DOHH2 (cell line): Measurements from ENCODE around the gene G6PC2.
A peak's percentile ranks its signal among the peaks of the same experiment; 100 is the strongest.

Experiments
- H3F3A ChIP-seq: fragments of 200-600 bp; sonication (generic), shearing (Covaris generic); 2 replicates; pipeline ENCODE4 v1.6.0; 2016; ENCODE audit warnings: antibody characterized with exemption, mild to moderate bottlenecking; ENCODE audit not compliant: control insufficient read depth, insufficient read depth
- H3K27ac ChIP-seq: fragments of 200-600 bp; sonication (generic); 2 replicates; pipeline ENCODE4 v1.5.1; 2014; ENCODE audit warnings: low read depth, mild to moderate bottlenecking, low read length, moderate library complexity
- H3K27me3 ChIP-seq: fragments of 200-600 bp; sonication (generic); 2 replicates; pipeline ENCODE4 v1.6.1; 2014; ENCODE audit warnings: mild to moderate bottlenecking, low read length, mixed read lengths; ENCODE audit not compliant: control insufficient read depth
- H3K36me3 ChIP-seq: fragments of 200-600 bp; sonication (generic); 2 replicates; pipeline ENCODE4 v1.6.1; 2014; ENCODE audit warnings: mild to moderate bottlenecking, low read length, moderate library complexity, mixed read lengths; ENCODE audit not compliant: control insufficient read depth
- H3K4me1 ChIP-seq: fragments of 200-600 bp; sonication (generic); 2 replicates; pipeline ENCODE4 v1.6.1; 2014; ENCODE audit warnings: mild to moderate bottlenecking, low read length, mixed read lengths; ENCODE audit not compliant: control insufficient read depth
- H3K4me2 ChIP-seq: fragments of 200-600 bp; sonication (generic); 2 replicates; pipeline ENCODE4 v1.6.0; 2014; ENCODE audit warnings: mild to moderate bottlenecking, low read length, moderate library complexity
- H3K4me3 ChIP-seq: fragments of 200-600 bp; sonication (generic); 2 replicates; pipeline ENCODE4 v1.5.1; 2014; ENCODE audit warnings: mild to moderate bottlenecking, low read length, mixed read lengths
- H3K79me2 ChIP-seq: fragments of 200-600 bp; sonication (generic); 2 replicates; pipeline ENCODE4 v1.6.1; 2014; ENCODE audit warnings: mild to moderate bottlenecking, low read length, mixed read lengths; ENCODE audit not compliant: control insufficient read depth
- H3K9me2 ChIP-seq: fragments of 200-600 bp; sonication (generic); replicated peaks from 2 replicates; pipeline ENCODE4 v1.6.1; 2014; ENCODE audit warnings: mild to moderate bottlenecking, low read length, mixed read lengths; ENCODE audit not compliant: control insufficient read depth
- H3K9me3 ChIP-seq: fragments of 200-600 bp; sonication (generic); 2 replicates; pipeline ENCODE4 v1.6.1; 2014; ENCODE audit warnings: antibody characterized with exemption, low read length, mixed read lengths; ENCODE audit not compliant: control insufficient read depth, insufficient read depth
- H4K20me1 ChIP-seq: fragments of 200-600 bp; sonication (generic); 2 replicates; pipeline ENCODE4 v1.6.0; 2014; ENCODE audit warnings: low read depth, mild to moderate bottlenecking, antibody characterized with exemption, low read length, moderate library complexity; ENCODE audit not compliant: control insufficient read depth, insufficient read depth
- CTCF ChIP-seq: fragments of 200-600 bp; sonication (generic); IDR thresholded peaks from one replicate; pipeline ENCODE4 v1.5.1; 2014; ENCODE audit warnings: antibody characterized with exemption, mild to moderate bottlenecking, low read depth, low read length; ENCODE audit not compliant: poor library complexity, severe bottlenecking
- EZH2phosphoT487 ChIP-seq: fragments of 200-600 bp; sonication (generic); IDR thresholded peaks from 2 replicates; pipeline ENCODE4 v1.6.1; 2017; ENCODE audit warnings: borderline replicate concordance, mild to moderate bottlenecking, antibody characterized with exemption, low read length, moderate library complexity, mixed read lengths

Gene G6PC2

GRCh38 chr2:168920504-168921157 lies 19.5 kb downstream of the G6PC2 start:
- Histone ChIP-seq H3K79me2 (no peaks in the 10 kb centered on the region), H3K4me2 (no peak overlapping the region), H3K36me3 (no peaks in the 10 kb centered on the region), H3K27me3 (0 out of 2 replicates have a peak, but pooled peaks cover 9% of the 10 kb centered on the region), H3F3A (no peaks in the 10 kb centered on the region), H3K9me3 (no peaks in the 10 kb centered on the region), H3K4me3 (no peak overlapping the region), H3K4me1 (no peaks in the 10 kb centered on the region), H3K9me2 (no peaks in the 10 kb centered on the region), H3K27ac (no peak overlapping the region), H4K20me1 (no peaks in the 10 kb centered on the region)
- peak; percentile 61 for TF ChIP-seq CTCF
- no peak for TF ChIP-seq EZH2phosphoT487

GRCh38 chr2:168926621-168927386 lies 25.7 kb downstream of the G6PC2 start:
- Histone ChIP-seq H3K4me2 (no peak overlapping the region), H3K27ac (no peak overlapping the region), H4K20me1 (no peaks in the 10 kb centered on the region), H3K36me3 (no peaks in the 10 kb centered on the region), H3K27me3 (no peaks in the 10 kb centered on the region), H3F3A (peaks cover 3% of the 10 kb centered on the region; the same call in 1 of the 2 replicates), H3K4me1 (peaks cover 20% of the 10 kb centered on the region), H3K9me2 (no peaks in the 10 kb centered on the region), H3K79me2 (no peaks in the 10 kb centered on the region), H3K9me3 (no peaks in the 10 kb centered on the region), H3K4me3 (no peak overlapping the region)
- TF ChIP-seq EZH2phosphoT487 = no peak
- no peak for TF ChIP-seq CTCF

GRCh38 chr2:168928113-168928831 lies 27.2 kb downstream of the G6PC2 start:
- Histone ChIP-seq H3K9me2 (no peaks in the 10 kb centered on the region), H3K36me3 (no peaks in the 10 kb centered on the region), H3K4me1 (peaks cover 20% of the 10 kb centered on the region), H3K4me2 (no peak overlapping the region), H3K27me3 (no peaks in the 10 kb centered on the region), H3F3A (peaks cover 3% of the 10 kb centered on the region; the same call in 1 of the 2 replicates), H3K27ac (no peak overlapping the region), H4K20me1 (no peaks in the 10 kb centered on the region), H3K9me3 (no peaks in the 10 kb centered on the region), H3K79me2 (no peaks in the 10 kb centered on the region), H3K4me3 (no peak overlapping the region)
- TF ChIP-seq EZH2phosphoT487 (no peak), CTCF (no peak)
